GM18505 (cell line): ENCODE data around the gene SFT2D1.
A peak's percentile ranks its signal among the peaks of the same experiment; 100 is the strongest.

Experiments
- ATAC-seq: cut with Tn5 transposase; IDR thresholded peaks from one replicate; pipeline ENCODE4 v1.9.1; 2021; ENCODE audit not compliant: unreplicated experiment
- POLR2A ChIP-seq: IDR thresholded peaks from 4 replicates; pipeline ENCODE4 v1.6.1; 2011; ENCODE audit warnings: borderline replicate concordance; ENCODE audit not compliant: insufficient read depth, insufficient read length; ENCODE audit errors: extremely low read depth

The SFT2D1 gene

GRCh38 chr6:166278579-166279392 is 63.6 kb downstream of the SFT2D1 start:
- no peak for ATAC-seq
- TF ChIP-seq POLR2A, result no peak

GRCh38 chr6:166277892-166278578 is 64.3 kb downstream of the SFT2D1 start:
- no peak for ATAC-seq
- TF ChIP-seq POLR2A, result no peak

DNA sequence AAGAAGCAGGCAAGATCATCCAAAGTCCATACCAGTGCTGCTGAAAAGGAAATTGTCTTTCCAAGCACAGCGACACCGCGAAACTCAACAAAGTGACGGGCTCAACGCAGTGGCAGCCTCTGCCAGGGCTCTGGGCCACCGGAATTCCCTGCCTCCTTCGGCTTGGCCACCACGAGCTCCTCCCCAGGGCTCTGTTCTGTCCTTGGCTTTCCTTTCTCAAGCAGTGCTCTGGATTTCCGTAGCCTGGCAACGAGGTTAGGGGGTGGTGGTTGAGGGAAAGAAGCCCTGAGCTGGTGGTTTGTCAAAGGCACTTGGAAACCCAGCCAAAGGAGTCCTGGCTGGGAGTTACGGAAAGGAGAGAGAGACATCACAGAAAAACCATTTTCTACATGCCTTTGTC is 65.3 kb downstream of the SFT2D1 start:
- ATAC-seq, result no peak
- no peak for TF ChIP-seq POLR2A

DNA sequence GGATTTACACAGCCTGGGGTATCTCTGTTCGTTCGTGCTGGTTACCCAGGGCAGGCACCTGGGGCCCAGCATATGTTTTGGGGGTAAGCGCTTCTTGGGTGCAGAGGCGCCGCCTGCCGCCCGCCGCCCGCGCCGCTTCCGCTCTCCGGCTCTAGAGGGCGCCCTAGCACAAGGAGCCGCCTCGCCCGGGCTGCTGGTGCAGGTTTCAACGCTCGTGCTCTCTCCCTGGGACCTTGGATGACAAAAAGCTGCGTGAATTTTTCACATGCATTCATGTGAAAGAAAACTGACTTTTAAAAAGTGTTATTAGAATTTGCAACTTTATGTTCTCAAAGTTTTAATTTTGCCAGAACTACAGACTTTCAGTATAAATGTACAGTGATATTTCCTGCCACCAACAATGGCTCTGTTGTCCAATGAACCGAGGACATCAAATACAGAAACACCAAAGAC is 66.6 kb downstream of the SFT2D1 start:
- TF ChIP-seq POLR2A, result no peak
- peak; percentile 84 for ATAC-seq

- TF ChIP-seq POLR2A, result no peak
Measured at GRCh38 chr6:166274739-166275370, 67.5 kb downstream of the SFT2D1 start.

GRCh38 chr6:166274163-166274562 is 68.2 kb downstream of the SFT2D1 start:
- no peak for ATAC-seq

More at GRCh38 chr6:166274739-166275370, 67.5 kb downstream of the SFT2D1 start:
- ATAC-seq, result no peak

DNA sequence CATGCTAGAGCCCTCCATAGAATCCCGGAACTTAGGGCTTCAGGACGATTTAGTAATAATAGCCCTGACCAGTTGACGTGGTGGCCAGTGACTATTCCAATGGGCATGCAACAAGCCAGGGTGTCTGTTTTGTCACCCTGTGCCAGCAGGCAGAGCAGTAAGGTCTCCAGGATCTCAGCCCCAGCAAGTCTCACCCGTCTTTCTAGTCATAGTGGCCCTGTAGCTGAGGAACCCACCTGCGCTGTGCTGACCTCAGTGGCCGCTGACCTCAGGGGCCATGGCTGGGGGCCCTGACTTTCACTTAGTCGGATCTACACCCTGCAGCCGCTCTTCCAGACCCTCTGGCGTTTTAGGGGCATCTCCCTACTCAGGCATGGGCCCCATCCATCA is 71.0 kb downstream of the SFT2D1 start:
- no peak for ATAC-seq
- no peak for TF ChIP-seq POLR2A

More at GRCh38 chr6:166274163-166274562, 68.2 kb downstream of the SFT2D1 start:
- TF ChIP-seq POLR2A, result no peak

- ATAC-seq, result no peak
- TF ChIP-seq POLR2A, result no peak
Measured at GRCh38 chr6:166270706-166271375, 71.5 kb downstream of the SFT2D1 start.
